ACC112 (cell line): ENCODE measurements around the gene AFF1.

ENCODE experiments used
- H2AFZ ChIP-seq: fragments of 200-600 bp; sonication (generic); one replicate; pipeline ENCODE4 v1.6.0; 2017; ENCODE audit warnings: antibody characterized with exemption, low read length; ENCODE audit not compliant: unreplicated experiment
- H3K27ac ChIP-seq: fragments of 200-600 bp; sonication (generic); 2 replicates; pipeline ENCODE4 v1.5.1; 2014; ENCODE audit warnings: low read depth, mild to moderate bottlenecking, antibody characterized with exemption, low read length, moderate library complexity
- H3K27me3 ChIP-seq: fragments of 200-600 bp; sonication (generic); 2 replicates; pipeline ENCODE4 v1.6.1; 2014; ENCODE audit warnings: mild to moderate bottlenecking, antibody characterized with exemption, low read length, moderate library complexity, mixed read lengths; ENCODE audit not compliant: insufficient read depth
- H3K36me3 ChIP-seq: fragments of 200-600 bp; sonication (generic); 2 replicates; pipeline ENCODE4 v1.6.1; 2016; ENCODE audit warnings: mild to moderate bottlenecking, antibody characterized with exemption, low read length, moderate library complexity, mixed read lengths; ENCODE audit not compliant: insufficient read depth
- H3K4me1 ChIP-seq: fragments of 200-600 bp; sonication (generic); one replicate; pipeline ENCODE4 v1.6.1; 2016; ENCODE audit warnings: low read length, mixed read lengths; ENCODE audit not compliant: insufficient read depth, unreplicated experiment, control insufficient read depth
- H3K4me3 ChIP-seq: fragments of 200-600 bp; sonication (generic); 2 replicates; pipeline ENCODE4 v1.5.1; 2014; ENCODE audit warnings: mild to moderate bottlenecking, low read depth, low read length
- H3K79me2 ChIP-seq: fragments of 200-600 bp; sonication (generic); one replicate; pipeline ENCODE4 v1.6.0; 2016; ENCODE audit warnings: low read length; ENCODE audit not compliant: control insufficient read depth, unreplicated experiment, insufficient read depth

Gene AFF1

DNA sequence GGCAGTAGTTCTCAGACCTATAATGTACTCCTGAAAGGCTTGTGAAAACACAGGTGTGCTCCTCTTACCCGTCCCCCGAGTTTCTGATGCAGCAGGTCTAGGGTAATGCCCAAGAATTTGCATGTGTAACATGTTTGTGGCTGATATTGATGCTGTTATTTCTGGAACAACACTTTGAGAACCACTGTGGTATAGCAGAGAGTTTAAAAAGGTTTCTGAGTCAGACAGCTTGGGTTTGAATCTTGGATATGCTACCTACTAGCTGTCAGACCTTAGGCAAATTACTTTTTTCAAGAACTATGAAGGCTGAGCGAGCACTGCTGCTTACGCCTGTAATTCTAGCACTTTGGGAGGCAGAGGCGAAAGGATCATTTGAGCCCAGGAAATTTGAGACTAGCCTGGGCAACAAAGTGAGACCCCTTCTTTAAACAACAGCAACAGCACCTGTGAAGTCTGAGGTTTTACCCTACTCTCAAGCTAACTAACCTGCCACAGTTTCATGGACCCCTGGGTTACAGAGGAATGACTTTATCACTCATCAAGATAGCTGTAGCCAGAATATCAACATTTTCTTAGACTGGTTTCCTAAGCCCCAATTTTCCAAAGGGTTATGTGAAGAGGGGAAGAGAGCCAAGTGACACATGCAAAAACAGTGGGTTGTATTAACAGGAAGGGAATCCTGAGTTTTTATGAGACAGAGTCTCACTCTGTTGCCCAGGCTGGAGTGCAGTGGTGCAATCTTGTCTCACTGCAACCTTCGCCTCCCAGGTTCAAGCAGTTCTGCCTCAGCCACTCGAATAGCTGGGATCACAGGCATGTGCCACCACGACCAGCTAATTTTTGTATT, 5.1 kb downstream of the AFF1 start:
- Histone ChIP-seq H3K36me3 (no peaks in the 10 kb centered on the region), H3K27me3 (no peaks in the 10 kb centered on the region), H3K4me3 (0 out of 2 replicates have a peak overlapping the region, but pooled peaks have one; percentile 0), H3K4me1 (peaks cover 46% of the 10 kb centered on the region), H3K27ac (peak overlapping the region; percentile 37; the same call in 1 of the 2 replicates), H2AFZ (no peak overlapping the region), H3K79me2 (peaks cover 76% of the 10 kb centered on the region)

DNA sequence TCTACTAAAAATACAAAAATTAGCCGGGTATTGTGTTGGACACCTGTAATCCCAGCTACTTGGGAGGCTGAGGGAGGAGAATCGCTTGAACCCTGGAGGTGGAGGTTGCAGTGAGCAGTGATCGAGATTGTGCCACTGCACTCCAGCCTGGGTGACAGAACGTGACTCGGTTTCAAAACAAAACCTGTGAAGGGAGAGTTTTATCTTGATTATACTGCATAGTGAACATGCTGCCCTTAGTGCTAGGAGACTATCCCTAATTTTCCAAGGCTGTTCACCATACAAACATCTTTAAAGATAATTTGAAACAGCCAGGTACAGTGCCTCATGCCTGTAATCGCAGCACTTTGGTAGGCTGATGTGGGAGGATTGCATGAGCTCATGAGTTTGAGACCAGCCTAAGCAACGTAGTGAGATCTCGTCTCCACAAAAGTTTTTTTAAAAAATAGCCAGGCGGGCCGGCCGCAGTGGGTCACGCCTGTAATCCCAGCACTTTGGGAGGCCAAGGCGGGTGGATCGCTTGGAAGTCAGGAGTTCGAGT, 6.2 kb downstream of the AFF1 start:
- Histone ChIP-seq H3K79me2 (peaks cover 78% of the 10 kb centered on the region), H3K36me3 (no peaks in the 10 kb centered on the region), H3K4me3 (no peak overlapping the region), H3K27ac (no peak overlapping the region), H2AFZ (no peak overlapping the region), H3K27me3 (no peaks in the 10 kb centered on the region), H3K4me1 (peaks cover 46% of the 10 kb centered on the region)

DNA sequence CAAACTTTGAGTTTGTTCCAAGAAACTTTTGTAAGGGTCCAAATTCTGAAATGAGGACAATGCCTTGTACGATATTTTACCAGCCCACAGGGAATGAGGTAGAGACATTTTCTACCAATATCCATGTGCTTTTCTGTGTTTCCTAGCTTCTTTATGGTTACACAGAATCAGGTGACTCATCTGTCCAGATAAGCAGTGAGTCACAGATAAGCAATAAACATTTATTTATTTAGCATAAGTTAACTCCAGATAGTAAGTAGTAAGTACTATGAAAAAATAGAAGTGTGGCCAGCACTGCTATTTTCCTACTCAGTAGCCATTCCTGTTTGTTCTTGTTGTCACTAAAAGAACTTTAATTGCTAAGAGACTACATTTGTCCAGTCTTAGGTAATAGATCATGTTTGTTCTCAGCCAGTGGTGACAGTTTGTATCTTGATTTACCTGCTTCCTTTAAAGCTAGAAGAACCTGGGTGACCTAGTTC, 7.4 kb downstream of the AFF1 start:
- no peak overlapping the region for H2AFZ ChIP-seq
- H3K4me1 ChIP-seq = peaks cover 45% of the 10 kb centered on the region
- no peak overlapping the region for H3K4me3 ChIP-seq
- H3K36me3 ChIP-seq = no peaks in the 10 kb centered on the region
- no peaks in the 10 kb centered on the region for H3K27me3 ChIP-seq
- H3K27ac ChIP-seq = peak overlapping the region; percentile 38; the same call in 1 of the 2 replicates
- peaks cover 77% of the 10 kb centered on the region for H3K79me2 ChIP-seq

DNA sequence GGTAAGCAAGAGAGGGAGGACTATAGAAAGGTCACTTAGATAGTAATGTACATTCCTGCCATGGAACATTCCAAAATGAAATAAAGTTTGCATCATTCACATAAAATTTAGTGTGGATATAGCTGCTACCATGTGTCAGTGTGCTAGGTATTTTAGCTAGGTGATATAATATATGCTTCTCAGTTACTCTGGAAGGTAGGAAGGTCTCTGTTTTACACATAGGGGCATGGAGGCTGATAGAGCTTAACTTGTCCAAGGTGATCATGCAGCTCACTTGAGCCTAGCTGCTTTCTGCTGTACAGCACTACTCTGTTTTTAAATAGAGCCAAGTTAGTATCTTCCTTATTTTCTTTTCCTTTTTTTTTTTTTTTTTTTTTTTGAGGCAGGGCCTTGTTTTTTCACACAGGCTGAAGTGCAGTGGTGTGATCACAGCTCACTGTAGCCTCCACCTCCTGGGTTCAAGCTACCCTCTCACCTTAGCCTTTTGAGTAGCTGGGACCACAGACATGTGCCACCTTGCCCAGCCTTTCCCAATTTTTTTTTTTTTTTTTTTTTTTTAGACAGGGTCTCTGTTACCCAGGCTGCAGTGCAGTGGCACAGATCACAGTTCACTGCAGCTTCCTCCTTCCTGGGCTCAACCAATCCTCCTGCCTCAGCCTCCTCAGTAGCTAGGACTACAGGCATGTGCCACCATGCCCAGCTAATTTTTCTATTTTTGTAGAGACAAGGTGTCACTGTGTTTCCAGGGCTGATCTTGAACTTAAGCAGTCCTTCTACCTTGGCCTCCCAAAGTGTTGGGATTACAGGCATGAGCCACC, 10.4 kb downstream of the AFF1 start:
- H3K4me1 ChIP-seq = peaks cover 28% of the 10 kb centered on the region
- peaks cover 54% of the 10 kb centered on the region for H3K79me2 ChIP-seq
- H3K36me3 ChIP-seq = peaks cover 4% of the 10 kb centered on the region; the same call in 1 of the 2 replicates
- H3K27ac ChIP-seq = no peak overlapping the region
- no peak overlapping the region for H3K4me3 ChIP-seq
- H2AFZ ChIP-seq = no peak overlapping the region
- H3K27me3 ChIP-seq = no peaks in the 10 kb centered on the region

DNA sequence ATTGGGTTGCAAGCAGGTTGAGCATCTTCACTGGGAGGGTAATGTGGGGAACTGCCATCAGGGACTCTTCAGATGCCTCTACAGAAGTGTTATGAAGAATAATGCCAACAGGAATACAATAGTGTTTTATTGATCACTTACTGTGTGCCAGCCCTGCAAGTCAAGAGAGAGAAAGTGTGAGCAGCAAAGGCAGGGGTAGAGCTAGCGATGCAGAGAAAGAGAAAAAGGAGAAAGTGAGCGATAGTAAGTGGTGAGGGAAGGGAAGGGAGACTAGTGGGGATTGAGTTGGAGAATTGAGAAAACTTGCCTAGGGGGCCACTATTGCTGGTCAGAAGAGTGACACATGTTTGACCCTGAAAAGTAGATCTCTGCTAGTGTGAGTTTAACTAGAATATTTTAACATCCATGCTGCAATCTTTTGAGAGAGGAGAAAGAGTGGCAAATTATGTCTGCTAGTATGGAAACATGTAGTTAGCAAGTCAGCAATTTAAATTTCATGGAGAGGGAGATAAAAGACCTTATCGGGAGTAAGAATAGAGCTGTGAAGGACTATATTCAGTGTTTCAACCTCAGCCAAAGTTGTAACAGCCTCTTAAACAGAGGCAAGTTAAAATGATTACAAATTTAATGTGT, 12.2 kb downstream of the AFF1 start:
- Histone ChIP-seq H3K27me3 (no peaks in the 10 kb centered on the region), H3K36me3 (peaks cover 4% of the 10 kb centered on the region; the same call in 1 of the 2 replicates), H3K79me2 (peaks cover 38% of the 10 kb centered on the region), H3K27ac (no peak overlapping the region), H2AFZ (no peak overlapping the region), H3K4me1 (peaks cover 19% of the 10 kb centered on the region), H3K4me3 (no peak overlapping the region)

DNA sequence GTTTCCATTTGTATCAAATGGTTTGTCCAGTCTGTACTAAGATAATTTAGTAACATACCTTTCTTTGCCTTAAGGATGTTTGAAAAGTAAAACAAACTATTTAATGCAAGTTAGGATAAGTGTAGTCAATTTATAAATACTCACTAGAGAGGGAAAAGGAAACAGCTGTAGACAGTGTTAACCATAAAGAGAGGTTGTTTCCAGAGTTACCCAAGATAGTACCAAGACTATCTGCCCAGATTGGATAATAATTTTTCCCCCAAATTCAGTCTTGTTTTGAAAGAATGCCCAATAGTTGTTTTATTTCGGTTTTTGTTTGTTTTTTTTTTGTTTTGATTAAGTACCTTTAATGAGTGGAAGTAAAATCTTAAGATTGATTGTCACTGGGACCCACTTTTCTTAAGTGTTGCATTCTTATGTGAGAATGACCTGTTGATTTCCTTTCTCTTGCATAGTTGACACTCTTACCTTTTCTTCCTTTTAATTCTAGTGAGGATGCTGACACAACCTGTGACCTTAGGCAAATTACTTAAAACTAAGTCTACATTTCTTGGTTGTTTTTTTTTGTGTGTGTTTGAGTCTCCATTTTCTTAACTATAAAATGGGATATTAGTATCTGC, 12.8 kb downstream of the AFF1 start:
- peaks cover 13% of the 10 kb centered on the region for H3K4me1 ChIP-seq
- no peak overlapping the region for H2AFZ ChIP-seq
- H3K27me3 ChIP-seq = no peaks in the 10 kb centered on the region
- peaks cover 32% of the 10 kb centered on the region for H3K79me2 ChIP-seq
- no peak overlapping the region for H3K4me3 ChIP-seq
- H3K27ac ChIP-seq = no peak overlapping the region
- H3K36me3 ChIP-seq = peaks cover 4% of the 10 kb centered on the region; the same call in 1 of the 2 replicates

DNA sequence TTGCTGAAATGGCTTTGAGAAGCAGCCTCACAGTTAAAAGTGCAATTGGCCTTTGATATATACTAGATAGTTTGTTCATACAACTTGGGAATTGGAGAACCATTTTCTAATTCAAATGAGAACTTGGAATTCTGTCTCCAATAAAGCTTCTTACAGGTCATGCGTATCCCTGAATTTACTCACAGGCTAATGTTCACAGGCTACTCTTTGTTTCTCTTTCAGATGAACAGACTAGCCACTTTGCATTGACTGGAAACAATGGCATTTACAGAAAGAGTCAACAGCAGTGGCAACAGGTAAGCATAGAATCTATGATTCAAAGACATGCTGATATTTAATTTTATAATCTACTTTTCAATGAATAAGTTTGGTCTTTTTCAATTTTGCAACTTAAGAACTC, 13.5 kb downstream of the AFF1 start:
- Histone ChIP-seq H3K36me3 (peaks cover 7% of the 10 kb centered on the region; the same call in 1 of the 2 replicates), H3K4me1 (peaks cover 10% of the 10 kb centered on the region), H3K4me3 (no peak overlapping the region), H3K27me3 (no peaks in the 10 kb centered on the region), H3K79me2 (peaks cover 28% of the 10 kb centered on the region), H2AFZ (no peak overlapping the region), H3K27ac (no peak overlapping the region)

DNA sequence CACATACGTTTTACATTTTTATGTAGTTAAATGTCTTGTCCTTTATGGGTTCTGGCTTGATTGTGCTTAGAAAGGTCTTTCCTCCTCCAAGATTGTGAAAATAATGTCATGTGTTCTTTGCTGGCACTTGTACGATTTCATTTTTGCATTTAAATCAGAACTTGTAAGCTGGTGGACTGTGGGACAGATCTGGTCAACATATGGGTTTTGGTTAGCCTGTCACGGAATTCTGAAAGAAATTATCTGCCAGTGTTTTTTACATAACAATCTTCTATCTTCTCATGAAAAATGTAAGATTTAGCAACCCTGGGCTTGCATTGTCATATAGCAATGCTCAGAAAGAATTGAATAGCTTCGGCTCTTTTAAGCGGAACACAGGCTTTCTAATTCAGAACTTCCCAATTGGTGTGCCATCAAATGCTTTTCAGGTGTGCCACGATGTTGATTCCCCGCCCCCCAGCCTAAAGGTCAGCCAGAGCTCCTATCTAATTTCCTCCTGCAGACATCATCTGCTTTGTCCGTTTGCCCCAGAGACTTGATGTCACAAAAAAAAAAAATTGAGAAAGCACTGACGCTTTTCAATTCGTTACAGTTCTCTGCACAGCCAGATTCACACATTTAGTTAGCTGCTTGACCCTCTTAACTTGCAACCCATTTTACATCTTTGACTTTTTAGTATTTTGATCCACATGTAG, 16.2 kb downstream of the AFF1 start:
- Histone ChIP-seq H3K36me3 (peaks cover 9% of the 10 kb centered on the region; the same call in 1 of the 2 replicates), H3K4me1 (peaks cover 10% of the 10 kb centered on the region), H3K4me3 (no peak overlapping the region), H3K27me3 (no peaks in the 10 kb centered on the region), H2AFZ (no peak overlapping the region), H3K27ac (no peak overlapping the region), H3K79me2 (peaks cover 19% of the 10 kb centered on the region)

DNA sequence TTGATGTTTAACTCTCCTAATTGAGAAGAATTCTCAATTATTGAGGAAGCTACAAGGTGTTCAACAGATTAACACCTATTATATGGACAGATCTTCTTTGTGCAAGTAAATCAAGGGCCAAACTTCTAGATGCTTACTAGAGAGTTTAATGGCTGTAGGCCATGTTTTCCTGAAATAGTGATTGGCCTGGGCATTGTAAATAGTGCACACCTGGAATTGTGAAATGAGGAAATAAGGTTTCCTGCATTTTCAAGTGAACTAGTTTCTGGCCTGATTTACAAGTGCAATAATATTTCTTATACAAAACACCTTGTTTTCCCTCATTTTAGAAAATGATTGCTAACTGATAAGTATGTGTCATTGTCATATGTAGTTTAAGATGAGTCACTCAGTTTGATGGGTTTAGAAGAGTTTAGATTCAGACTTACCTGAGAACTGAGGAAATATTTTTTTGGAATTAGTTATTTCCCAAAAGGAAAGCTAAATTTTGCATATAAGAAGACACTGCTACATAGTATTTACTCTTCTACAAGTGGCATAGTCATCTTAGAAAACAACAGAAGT, 21.2 kb downstream of the AFF1 start:
- no peaks in the 10 kb centered on the region for H3K27me3 ChIP-seq
- no peak overlapping the region for H3K27ac ChIP-seq
- peaks cover 8% of the 10 kb centered on the region for H3K36me3 ChIP-seq
- peaks cover 22% of the 10 kb centered on the region for H3K4me1 ChIP-seq
- no peak overlapping the region for H3K4me3 ChIP-seq
- H3K79me2 ChIP-seq = peaks cover 7% of the 10 kb centered on the region
- H2AFZ ChIP-seq = no peak overlapping the region
